Prostate gland (tissue), 2 donors: ENCODE measurements around the gene ITM2B.

Source experiments
- CTCF ChIP-seq, 4 experiments: fragments of 200-600 bp in 2 of 4; fragments of 450-650 bp in 2 of 4; sonication (generic) in 2 of 4; IDR thresholded peaks; 1 replicate in 3 of 4; 2 replicates in 1 of 4; pipeline ENCODE4 v1.5.1; 2016 to 2019; ENCODE audit warnings: antibody characterized with exemption in 4 of 4, mild to moderate bottlenecking in 2 of 4, moderate library complexity in 2 of 4
- POLR2A ChIP-seq: fragments of 450-650 bp; IDR thresholded peaks from one replicate; pipeline ENCODE4 v1.6.1; 2016; ENCODE audit warnings: antibody characterized with exemption, mild to moderate bottlenecking
- POLR2AphosphoS5 ChIP-seq: sonication (generic); formaldehyde crosslinking; IDR thresholded peaks from one replicate; pipeline ENCODE4 v1.6.1; 2017; ENCODE audit warnings: antibody characterized with exemption

DNA sequence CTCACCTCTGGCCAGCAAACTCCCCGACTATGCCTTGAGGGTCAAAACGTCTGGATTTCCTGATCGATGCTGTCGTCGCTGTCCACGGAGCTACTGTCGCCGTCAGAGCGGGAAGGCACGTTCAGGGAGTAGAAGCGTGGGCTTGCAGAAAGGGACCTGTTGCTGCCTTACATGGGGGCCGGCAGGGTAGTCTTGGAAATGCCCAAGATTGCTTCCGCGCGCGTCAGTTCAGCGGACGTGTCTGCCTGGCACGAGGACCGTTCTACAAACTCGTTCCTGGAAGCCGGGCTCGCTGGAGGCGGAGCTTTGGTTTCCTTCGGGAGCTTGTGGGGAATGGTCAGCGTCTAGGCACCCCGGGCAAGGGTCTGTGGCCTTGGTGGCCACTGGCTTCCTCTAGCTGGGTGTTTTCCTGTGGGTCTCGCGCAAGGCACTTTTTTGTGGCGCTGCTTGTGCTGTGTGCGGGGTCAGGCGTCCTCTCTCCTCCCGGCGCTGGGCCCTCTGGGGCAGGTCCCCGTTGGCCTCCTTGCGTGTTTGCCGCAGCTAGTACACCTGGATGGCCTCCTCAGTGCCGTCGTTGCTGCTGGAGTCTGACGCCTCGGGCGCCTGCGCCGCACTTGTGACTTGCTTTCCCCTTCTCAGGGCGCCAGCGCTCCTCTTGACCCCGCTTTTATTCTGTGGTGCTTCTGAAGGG, 86.0 kb downstream of the ITM2B start:
- TF ChIP-seq CTCF (IDR thresholded peaks at IDR 0.05) = no peak
- TF ChIP-seq POLR2AphosphoS5 = no peak
- no peak for TF ChIP-seq POLR2A
